GM19463 (cell line): ENCODE measurements around the gene NUDT14.

Source experiments
- ATAC-seq: cut with Tn5 transposase; IDR thresholded peaks from one replicate; pipeline ENCODE4 v1.9.1; 2021; ENCODE audit warnings: mild to moderate bottlenecking, moderate library complexity; ENCODE audit not compliant: unreplicated experiment

Gene NUDT14

DNA sequence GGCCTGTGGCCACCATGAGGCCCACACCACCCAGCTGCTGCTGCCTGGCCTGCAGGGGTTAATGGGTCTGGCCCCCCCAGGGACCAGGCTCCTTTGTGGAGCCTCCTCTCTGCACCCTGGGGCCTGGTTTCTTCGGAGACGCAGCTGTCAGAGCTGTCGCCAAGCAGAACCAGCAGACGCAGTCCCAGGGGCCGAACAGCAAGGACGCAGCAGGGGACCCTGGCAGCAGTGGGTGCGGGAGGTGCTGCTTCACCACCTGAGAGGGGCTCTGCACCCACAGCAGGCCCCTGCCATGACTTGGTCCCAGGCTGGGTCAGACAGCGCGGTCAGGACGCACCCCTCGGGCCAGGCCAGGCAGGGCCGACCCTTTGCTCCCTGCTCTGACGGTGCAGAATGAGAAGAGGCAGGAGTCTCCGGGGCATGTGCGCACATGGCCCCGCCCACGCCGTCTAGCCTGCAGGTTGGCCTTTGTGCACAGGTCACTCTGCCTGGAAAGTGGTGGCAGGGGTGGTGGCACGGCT lies 43.0 kb downstream of the NUDT14 start:
- ATAC-seq = no peak

DNA sequence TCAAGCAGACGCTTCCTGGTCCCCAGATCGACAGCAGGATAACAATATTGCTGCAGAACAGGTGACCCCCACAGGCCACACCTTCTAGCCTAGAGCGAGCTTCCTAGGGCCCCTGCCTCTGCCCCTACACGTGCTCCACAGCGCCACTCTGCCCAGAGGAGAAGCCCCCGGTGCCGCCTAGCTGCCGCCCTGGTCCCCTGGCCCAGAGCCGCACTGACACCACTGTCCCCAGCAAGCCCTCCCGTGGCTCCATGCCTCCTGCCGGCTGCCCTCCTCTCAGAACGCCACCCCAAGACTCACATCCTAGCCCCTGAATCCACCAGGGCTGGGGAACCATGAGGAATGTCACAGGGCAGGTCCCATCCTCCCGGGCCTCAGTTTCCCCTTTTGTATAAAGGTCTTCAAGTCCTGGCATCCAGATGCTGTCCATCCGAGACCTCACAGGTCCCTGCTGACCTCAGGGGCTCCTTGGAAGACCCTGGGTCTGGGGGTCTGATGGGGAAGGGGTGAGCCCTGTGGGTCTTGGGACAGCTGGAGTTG lies 43.6 kb downstream of the NUDT14 start:
- ATAC-seq = no peak

GRCh38 chr14:105136401-105137322 lies 44.5 kb downstream of the NUDT14 start:
- ATAC-seq = no peak

- no peak for ATAC-seq
Measured at GRCh38 chr14:105135700-105136395, 45.3 kb downstream of the NUDT14 start.

GRCh38 chr14:105132921-105133654 lies 48.0 kb downstream of the NUDT14 start:
- no peak for ATAC-seq

- no peak for ATAC-seq
Measured at GRCh38 chr14:105131241-105131640, 49.9 kb downstream of the NUDT14 start.

- no peak for ATAC-seq
Measured at GRCh38 chr14:105128059-105128458, 53.1 kb downstream of the NUDT14 start.

GRCh38 chr14:105126981-105127329 lies 54.2 kb downstream of the NUDT14 start:
- ATAC-seq = no peak

DNA sequence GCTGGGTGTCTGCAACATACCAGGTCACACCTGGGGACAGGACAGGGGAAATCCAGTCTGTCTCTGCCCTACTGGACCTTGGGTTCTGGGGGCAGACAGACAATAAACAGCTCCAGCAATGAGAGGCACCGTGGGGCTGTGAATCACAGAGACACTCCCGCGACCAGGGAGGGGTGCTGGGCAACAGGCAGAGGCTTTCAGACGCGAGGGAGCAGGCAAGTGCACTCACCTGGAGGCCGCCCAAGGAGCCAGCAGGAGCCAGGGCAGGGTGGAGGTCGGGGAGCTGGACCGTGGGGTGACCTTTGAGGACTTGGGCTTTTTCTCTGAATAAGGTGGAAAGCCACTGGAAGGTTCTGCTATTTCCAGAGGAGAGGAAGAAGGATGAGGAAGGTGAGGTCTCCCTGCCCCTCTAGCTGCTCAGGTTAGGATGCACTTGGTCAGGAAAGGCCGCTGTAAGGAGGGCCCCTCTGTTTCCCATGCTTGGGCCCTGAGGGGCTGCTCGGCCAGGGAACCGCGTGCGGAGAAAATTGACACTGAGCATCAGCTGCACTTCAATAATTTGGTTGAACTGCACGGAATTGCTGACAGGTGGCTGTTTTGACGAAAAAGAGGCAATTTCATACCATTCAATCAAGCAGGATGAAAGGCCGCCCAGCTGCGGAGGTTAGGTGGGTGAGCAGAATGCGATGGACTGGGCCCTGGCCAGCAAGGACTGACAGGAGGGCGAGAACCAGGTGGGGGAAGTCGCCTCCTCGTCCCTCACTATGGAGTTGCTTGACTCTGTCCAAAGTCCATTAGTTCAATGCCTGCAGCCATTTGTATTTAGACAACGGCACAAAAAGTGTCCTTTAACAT lies 54.8 kb downstream of the NUDT14 start:
- ATAC-seq = no peak

DNA sequence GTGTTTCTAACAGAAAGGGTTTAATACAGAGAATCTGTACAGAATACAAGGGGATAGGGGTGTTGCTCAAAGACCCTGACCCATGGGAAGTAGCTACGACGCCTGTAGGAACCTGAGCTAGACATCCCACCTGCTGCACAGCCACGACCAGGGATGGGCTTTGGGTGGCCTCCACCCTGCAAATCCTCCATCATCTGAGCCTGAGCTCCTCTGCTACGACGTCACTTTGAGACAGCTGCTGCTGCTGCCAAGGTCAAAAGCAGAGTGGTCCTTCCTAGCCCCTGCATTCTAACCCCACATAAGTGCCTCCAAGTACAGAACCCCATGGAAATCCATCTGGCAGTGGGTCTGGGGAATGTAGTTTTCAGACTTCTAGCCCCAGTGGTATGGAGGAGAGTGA lies 56.3 kb downstream of the NUDT14 start:
- no peak for ATAC-seq

- ATAC-seq = no peak
Measured at GRCh38 chr14:105123981-105124765, 56.9 kb downstream of the NUDT14 start.

- no peak for ATAC-seq
Measured at GRCh38 chr14:105123064-105123665, 57.9 kb downstream of the NUDT14 start.
